ENCODE measurements around the gene S1PR5. TPM values are rescaled to one million over a fixed set of nuclear protein-coding genes. Genes with fewer than 3 reads are reported as not detected.

The S1PR5 gene
- total and polyA plus RNA-seq, 2 of the 8 experiments (the other 6 are each of a cell fraction or from before 2014, with no cell fraction given): 2.4 to 8.6 TPM

GRCh38 chr19:10566408-10566657 lies 49.1 kb upstream of the S1PR5 start:
- H2BK20ac ChIP-seq (ENCODE audit: low read length): no peak overlapping the region
- H3K27ac ChIP-seq (ENCODE audit: low read depth, low read length): no peak overlapping the region
- H3K79me1 ChIP-seq (ENCODE audit: low read depth, low read length): peaks cover 4% of the 10 kb centered on the region; the same call in 1 of the 2 replicates
- no peak overlapping the region for H4K5ac ChIP-seq (ENCODE audit: insufficient read length, low read depth, low read length)
- DNase-seq (ENCODE audit: low read depth in 1 of 2, low spot score in 2 of 2) (no peak), FAIRE-seq (no peak)
- no peak overlapping the region for H2AFZ ChIP-seq (ENCODE audit: low read length)
- H3K36me3 ChIP-seq (ENCODE audit: control insufficient read depth in 2 of 4, insufficient read depth in 4 of 4, low read length in 3 of 4): peaks cover 2 to 16% (median 4%) of the 10 kb centered on the region in 4 experiments; a peak in 5 of 8 replicates
- peak overlapping the region; percentile 22 to 82 (median 55); a peak in 6 of 8 replicates for H3K4me3 ChIP-seq (ENCODE audit: extremely low read depth in 1 of 4, insufficient read depth in 2 of 4, low read depth in 3 of 4, low read length in 4 of 4)
- no peak overlapping the region for H2BK15ac ChIP-seq (ENCODE audit: low read length)
- H3K27me3 ChIP-seq (replicated peaks in 1 of 4; ENCODE audit: control insufficient read depth in 3 of 4, extremely low read depth in 1 of 4, insufficient read depth in 3 of 4, low read length in 3 of 4): peaks cover 0 to 10% (median 7%) of the 10 kb centered on the region in 4 experiments; a peak in 4 of 7 replicates
- H3K4ac ChIP-seq (replicated peaks; ENCODE audit: insufficient read length, low read depth, low read length): no peak overlapping the region
- no peak overlapping the region for H2BK12ac ChIP-seq (ENCODE audit: low read depth, low read length)
- H4K20me1 ChIP-seq (replicated peaks in 1 of 2; ENCODE audit: control insufficient read depth in 1 of 2, insufficient read depth in 2 of 2, low read length in 2 of 2): peaks cover 0 to 4% of the 10 kb centered on the region in 2 experiments
- H3K9ac ChIP-seq (replicated peaks in 1 of 4; ENCODE audit: extremely low read depth in 1 of 4, low read depth in 3 of 4, low read length in 3 of 4): no peak overlapping the region
- CTCF ChIA-PET (ENCODE audit: partially characterized antibody): interaction anchor here (1.1 to 2.5 kb wide), 4 partner anchors 10 to 78 kb away, joined by 4 to 11 read pairs (median 5); no protein-coding TSS in a partner anchor
- H4K8ac ChIP-seq (ENCODE audit: extremely low read depth, insufficient read depth, low read length): no peak overlapping the region
- H2BK120ac ChIP-seq (replicated peaks; ENCODE audit: low read depth, low read length): no peak overlapping the region
- POLR2A ChIA-PET (ENCODE audit: partially characterized antibody): interaction anchor here (0.6 to 1.4 kb wide), 10 partner anchors 10 to 172 kb away, joined by 3 to 7 read pairs (median 3); no protein-coding TSS in a partner anchor
- no peak overlapping the region for H3K18ac ChIP-seq (ENCODE audit: extremely low read depth, low read length)
- no peaks in the 10 kb centered on the region for H3K9me3 ChIP-seq (ENCODE audit: insufficient read depth in 2 of 2, low read depth in 1 of 2, low read length in 1 of 2)
- no peak overlapping the region for H3K23ac ChIP-seq (ENCODE audit: insufficient read length)
- peak overlapping the region; percentile 59 to 80 for H3K4me2 ChIP-seq (ENCODE audit: insufficient read depth in 1 of 2, low read depth in 2 of 2, low read length in 2 of 2)
- no peak overlapping the region for H3K14ac ChIP-seq (ENCODE audit: insufficient read length)
- H2BK5ac ChIP-seq (ENCODE audit: low read depth, low read length): no peak overlapping the region
- H2AK5ac ChIP-seq (ENCODE audit: low read depth, low read length): no peak overlapping the region
- no peak overlapping the region for H4K91ac ChIP-seq (replicated peaks; ENCODE audit: insufficient read length, low read length)
- H3K56ac ChIP-seq (replicated peaks; ENCODE audit: insufficient read length, low read depth, low read length): no peak overlapping the region
- peaks cover 0 to 19% (median 9%) of the 10 kb centered on the region in 4 experiments; a peak in 6 of 7 replicates for H3K4me1 ChIP-seq (replicated peaks in 1 of 4; ENCODE audit: control insufficient read depth in 3 of 4, insufficient read depth in 4 of 4, low read length in 3 of 4)
- H3K79me2 ChIP-seq (ENCODE audit: control insufficient read depth in 1 of 2, insufficient read depth in 2 of 2, low read length in 2 of 2): peaks cover 0 to 10% of the 10 kb centered on the region in 2 experiments; a peak in 2 of 4 replicates
- peaks cover 18% of the 10 kb centered on the region for H3K23me2 ChIP-seq (ENCODE audit: low read depth, low read length)
- WGBS, 2 experiments (ENCODE audit: extremely low coverage in 1 of 2, insufficient coverage in 1 of 2, insufficient read length in 1 of 2, insufficient replicate concordance in 2 of 2, low coverage in 1 of 2, low lambda C conversion rate in 2 of 2, missing lambda C conversion rate in 1 of 2): 41% methylated on average over 4 of the region's 4 CpGs; no CpG with 5 or more reads in 1 of the 2 experiments
- TF ChIP-seq SIX5 (IDR thresholded peaks at IDR 0.05; ENCODE audit: low read depth, low read length) (no peak), SP1 (IDR thresholded peaks at IDR 0.05; ENCODE audit: low read depth, low read length) (no peak), HDAC2 (IDR thresholded peaks at IDR 0.05; ENCODE audit: borderline replicate concordance in 1 of 2, low read depth in 2 of 2, low read length in 2 of 2) (no peak), ASH2L (IDR thresholded peaks at IDR 0.05; ENCODE audit: low read length) (no peak), CEBPB (IDR thresholded peaks at IDR 0.05; ENCODE audit: low read depth, low read length) (no peak), MAFK (IDR thresholded peaks at IDR 0.05; ENCODE audit: low read depth, low read length) (no peak), CBX8 (IDR thresholded peaks at IDR 0.05; ENCODE audit: borderline replicate concordance, low read depth, low read length) (no peak), SP2 (IDR thresholded peaks at IDR 0.05; ENCODE audit: low read length) (no peak), SRF (IDR thresholded peaks at IDR 0.05; ENCODE audit: low read depth, low read length) (no peak), GTF2F1 (IDR thresholded peaks at IDR 0.05; ENCODE audit: borderline replicate concordance, low read depth, low read length) (no peak), E2F6 (IDR thresholded peaks at IDR 0.05) (no peak), POU5F1 (IDR thresholded peaks at IDR 0.05; ENCODE audit: low read depth, low read length) (no peak)

Measured in H1 (cell line).